Measurements from ENCODE around the gene FOLR1. TPM values are rescaled to one million over a fixed set of nuclear protein-coding genes. Genes with fewer than 3 reads are reported as not detected.

Gene FOLR1
- total RNA-seq, 4 donors from 2014 or later, result 0.46 to 7.0 (median 4.0) TPM

- intact Hi-C loops (cut with DNase I; ENCODE audit: low total_unique reads), result no loop called here
- H3K4me3 ChIP-seq (ENCODE audit: low read depth, poor library complexity, severe bottlenecking), result no peak overlapping the region
- peak in 1 of 2 donors; percentile 80 for DNase-seq (ENCODE audit: low spot score in 2 of 2)
- TF ChIP-seq POLR2A (IDR thresholded peaks at IDR 0.05) (no peak), CTCF (IDR thresholded peaks at IDR 0.05) (no peak)
- WGBS, 2 donors, result 7 to 11% methylated on average over 44 to 46 of the region's 46 CpGs
These were observed 52.7 kb downstream of the FOLR1 start for GRCh38 chr11:72244361-72245262.

GRCh38 chr11:72245263-72245816 lies 53.4 kb downstream of the FOLR1 start:
- DNase-seq (ENCODE audit: low spot score in 2 of 2), result no peak
- WGBS, 2 donors, result 23 to 29% methylated on average over 19 of the region's 19 CpGs
- intact Hi-C loops (cut with DNase I; ENCODE audit: low total_unique reads), result no loop called here
- no peak overlapping the region for H3K4me3 ChIP-seq (ENCODE audit: low read depth, poor library complexity, severe bottlenecking)
- TF ChIP-seq CTCF (IDR thresholded peaks at IDR 0.05), result no peak
- no peak for TF ChIP-seq POLR2A (IDR thresholded peaks at IDR 0.05)

Other genes with a start within 250 kb of the FOLR1 start
- gene IL18BP, start 193.2 kb upstream of the FOLR1 start, total RNA-seq, result 1 to 10 TPM; 3.0 to 9.1 (median 5.6) TPM
- gene NUMA1, start 111.6 kb upstream of the FOLR1 start, total RNA-seq, result 100 to 1,000 TPM; 356 to 592 (median 409) TPM
- gene LRRC51, start 111.3 kb upstream of the FOLR1 start, total RNA-seq, result 10 to 100 TPM in 1 of 4 donors, 1 to 10 TPM in 3; 1.9 to 16.9 (median 4.9) TPM
- gene LAMTOR1, start 88.8 kb upstream of the FOLR1 start, total RNA-seq, result 100 to 1,000 TPM in 2 of 4 donors, 10 to 100 TPM in 2; 83.6 to 112 (median 99.9) TPM
- gene TOMT, start 86.2 kb upstream of the FOLR1 start, total RNA-seq, result not detected
- gene ANAPC15, start 79.4 kb upstream of the FOLR1 start, total RNA-seq, result 10 to 100 TPM in 3 of 4 donors, 1 to 10 TPM in 1; 5.0 to 27.8 (median 24.9) TPM
- gene FOLR3, start 56.4 kb upstream of the FOLR1 start, total RNA-seq, result under 1 TPM in 2 of 4 donors, not detected in 2; 0.49 to 0.52 TPM
- gene FOLR2, start 24.7 kb downstream of the FOLR1 start, total RNA-seq, result 10 to 100 TPM in 1 of 4 donors, 1 to 10 TPM in 3; 6.6 to 12.5 (median 7.7) TPM
- 10 to 100 TPM; 25.0 to 68.8 (median 41.2) TPM for gene INPPL1, start 32.6 kb downstream of the FOLR1 start, total RNA-seq
- gene PHOX2A, start 52.0 kb downstream of the FOLR1 start, total RNA-seq, result not detected
- gene CLPB, start 242.4 kb downstream of the FOLR1 start, total RNA-seq, result 10 to 100 TPM; 10.5 to 26.8 (median 21.7) TPM

Measured in lower leg skin (tissue), 4 donors.